Hepatocyte (in vitro differentiated cells): ENCODE measurements around the gene SPATA2L. TPM values are rescaled to one million over a fixed set of nuclear protein-coding genes. Genes with fewer than 3 reads are reported as not detected.
A peak's percentile ranks its signal among the peaks of the same experiment; 100 is the strongest.

Source experiments
- DNase-seq: peaks from one replicate; pipeline ENCODE4 v3.0.0-alpha.2; 2016; ENCODE audit warnings: low spot score
- H2AFZ ChIP-seq: fragments of 200-600 bp; sonication (generic); 2 replicates; pipeline ENCODE4 v1.6.0; 2016; ENCODE audit warnings: antibody characterized with exemption, mild to moderate bottlenecking
- H3K27ac ChIP-seq: fragments of 200-600 bp; sonication (generic); 2 replicates; pipeline ENCODE4 v1.5.1; 2016; ENCODE audit warnings: mild to moderate bottlenecking
- H3K27me3 ChIP-seq: fragments of 200-600 bp; sonication (generic); 2 replicates; pipeline ENCODE4 v1.6.1; 2016
- H3K36me3 ChIP-seq: fragments of 200-600 bp; sonication (generic); replicated peaks from 2 replicates; pipeline ENCODE4 v1.5.1; 2016; ENCODE audit warnings: low read depth; ENCODE audit not compliant: insufficient read depth
- H3K4me1 ChIP-seq: fragments of 200-600 bp; sonication (generic); 2 replicates; pipeline ENCODE4 v1.5.1; 2016; ENCODE audit warnings: mild to moderate bottlenecking, moderate library complexity; ENCODE audit not compliant: insufficient read depth
- H3K4me2 ChIP-seq: fragments of 200-600 bp; sonication (generic); 2 replicates; pipeline ENCODE4 v1.6.0; 2016
- H3K4me3 ChIP-seq: fragments of 200-600 bp; sonication (generic); 2 replicates; pipeline ENCODE4 v1.5.1; 2016; ENCODE audit warnings: mild to moderate bottlenecking
- H3K79me2 ChIP-seq: fragments of 200-600 bp; sonication (generic); 2 replicates; pipeline ENCODE4 v1.6.0; 2017; ENCODE audit warnings: mild to moderate bottlenecking
- H3K9me2 ChIP-seq: fragments of 200-600 bp; sonication (generic); replicated peaks from 2 replicates; pipeline ENCODE4 v1.6.0; 2017; ENCODE audit warnings: mild to moderate bottlenecking; ENCODE audit not compliant: insufficient read depth
- H3K9me3 ChIP-seq: fragments of 200-600 bp; sonication (generic); 2 replicates; pipeline ENCODE4 v1.5.1; 2016; ENCODE audit warnings: low read depth, mild to moderate bottlenecking
- H4K20me1 ChIP-seq: fragments of 200-600 bp; sonication (generic); 2 replicates; pipeline ENCODE4 v1.6.0; 2016; ENCODE audit warnings: mild to moderate bottlenecking; ENCODE audit not compliant: insufficient read depth, poor library complexity, severe bottlenecking
- CTCF ChIP-seq: fragments of 200-600 bp; sonication (generic); IDR thresholded peaks from 2 replicates; pipeline ENCODE4 v1.5.1; 2016; ENCODE audit warnings: antibody characterized with exemption, mild to moderate bottlenecking; ENCODE audit not compliant: poor library complexity
- EZH2 ChIP-seq: fragments of 200-600 bp; sonication (generic); IDR thresholded peaks from 2 replicates; pipeline ENCODE4 v1.6.1; 2016; ENCODE audit warnings: antibody characterized with exemption, mild to moderate bottlenecking, borderline replicate concordance
- EZH2phosphoT487 ChIP-seq: fragments of 200-600 bp; sonication (generic); IDR thresholded peaks from one replicate; pipeline ENCODE4 v1.6.1; 2018; ENCODE audit warnings: antibody characterized with exemption, mild to moderate bottlenecking, low read depth, moderate library complexity; ENCODE audit not compliant: unreplicated experiment, severe bottlenecking
- WGBS: methylation state at CpG from one replicate; pipeline ENCODE4 v1.1.6; 2016; ENCODE audit warnings: low lambda C conversion rate; ENCODE audit errors: missing lambda C conversion rate; 5-methylcytosine and 5-hydroxymethylcytosine counted together
- polyA plus RNA-seq: library from polyadenylated mRNA; unstranded; fragments of >200 nt; fragmentation: Nextera tagmentation; extraction: Ambion mirVana; gene quantifications from 2 replicates; pipeline ENCODE4 v1.2.1, GENCODE V29; 2016
- total RNA-seq: library from RNA; depleted of rRNA; stranded (reverse); fragments of >200 nt; gene quantifications from 2 replicates; pipeline ENCODE4 v1.2.3, GENCODE V29; 2014

SPATA2L gene
- total and polyA plus RNA-seq, 2 experiments from 2014 or later, result 25.0 to 32.9 TPM

DNA sequence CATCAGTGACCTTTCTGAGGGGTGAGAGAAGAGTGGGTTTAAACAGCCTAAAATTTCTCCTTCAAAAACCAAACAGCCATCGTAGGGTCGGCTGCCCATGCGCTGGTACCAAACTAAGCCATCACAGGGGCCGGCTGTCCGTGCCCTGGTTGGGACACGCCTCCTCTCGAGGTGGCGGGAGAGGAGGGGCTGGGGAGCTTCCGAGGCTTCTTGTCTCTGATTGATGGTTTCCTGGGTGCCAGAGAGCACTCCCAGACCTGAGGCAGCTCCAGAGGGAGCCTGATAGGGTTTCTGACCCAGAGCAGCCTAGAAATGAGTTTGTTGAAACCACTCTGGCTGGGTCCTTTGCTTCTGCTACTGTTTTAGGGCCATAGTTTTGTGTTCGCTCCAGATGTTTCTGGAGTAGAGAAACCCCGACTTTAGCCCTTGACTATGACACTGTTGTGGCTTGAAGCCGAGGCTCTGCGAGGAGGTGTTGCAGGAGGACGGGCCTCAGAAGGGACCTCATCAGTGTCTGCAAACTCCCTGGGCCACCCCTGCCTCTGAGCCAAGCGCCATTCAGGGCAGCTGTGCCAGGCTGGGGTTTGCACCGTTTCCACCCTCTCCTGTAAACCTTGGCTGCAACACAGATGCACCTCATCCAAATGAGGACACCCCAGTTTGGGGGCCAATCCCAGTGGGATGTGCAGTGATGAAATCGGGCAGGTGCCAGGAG lies 26.1 kb upstream of the SPATA2L start:
- Histone ChIP-seq H3K79me2 (peaks cover 20% of the 10 kb centered on the region), H3K27ac (no peak overlapping the region), H3K9me3 (no peaks in the 10 kb centered on the region), H3K27me3 (no peaks in the 10 kb centered on the region), H3K4me1 (peaks cover 6% of the 10 kb centered on the region), H4K20me1 (peaks cover 21% of the 10 kb centered on the region), H3K4me2 (no peak overlapping the region), H2AFZ (no peak overlapping the region), H3K36me3 (no peaks in the 10 kb centered on the region), H3K4me3 (no peak overlapping the region), H3K9me2 (no peaks in the 10 kb centered on the region)
- no peak for TF ChIP-seq EZH2phosphoT487
- TF ChIP-seq CTCF, result no peak
- TF ChIP-seq EZH2, result no peak
- 83% methylated on average over 17 of the region's 17 CpGs for WGBS
- DNase-seq, result no peak

GRCh38 chr16:89723279-89724250 lies 22.1 kb upstream of the SPATA2L start:
- Histone ChIP-seq H3K27ac (no peak overlapping the region), H3K9me3 (no peaks in the 10 kb centered on the region), H3K4me1 (peaks cover 22% of the 10 kb centered on the region), H3K36me3 (no peaks in the 10 kb centered on the region), H4K20me1 (peaks cover 28% of the 10 kb centered on the region), H3K4me3 (no peak overlapping the region), H3K9me2 (no peaks in the 10 kb centered on the region), H3K79me2 (peaks cover 29% of the 10 kb centered on the region), H3K4me2 (peak overlapping the region; percentile 95), H2AFZ (no peak overlapping the region), H3K27me3 (no peaks in the 10 kb centered on the region)
- 96% methylated on average over 30 of the region's 30 CpGs for WGBS
- DNase-seq, result no peak
- no peak for TF ChIP-seq EZH2
- no peak for TF ChIP-seq EZH2phosphoT487
- no peak for TF ChIP-seq CTCF

DNA sequence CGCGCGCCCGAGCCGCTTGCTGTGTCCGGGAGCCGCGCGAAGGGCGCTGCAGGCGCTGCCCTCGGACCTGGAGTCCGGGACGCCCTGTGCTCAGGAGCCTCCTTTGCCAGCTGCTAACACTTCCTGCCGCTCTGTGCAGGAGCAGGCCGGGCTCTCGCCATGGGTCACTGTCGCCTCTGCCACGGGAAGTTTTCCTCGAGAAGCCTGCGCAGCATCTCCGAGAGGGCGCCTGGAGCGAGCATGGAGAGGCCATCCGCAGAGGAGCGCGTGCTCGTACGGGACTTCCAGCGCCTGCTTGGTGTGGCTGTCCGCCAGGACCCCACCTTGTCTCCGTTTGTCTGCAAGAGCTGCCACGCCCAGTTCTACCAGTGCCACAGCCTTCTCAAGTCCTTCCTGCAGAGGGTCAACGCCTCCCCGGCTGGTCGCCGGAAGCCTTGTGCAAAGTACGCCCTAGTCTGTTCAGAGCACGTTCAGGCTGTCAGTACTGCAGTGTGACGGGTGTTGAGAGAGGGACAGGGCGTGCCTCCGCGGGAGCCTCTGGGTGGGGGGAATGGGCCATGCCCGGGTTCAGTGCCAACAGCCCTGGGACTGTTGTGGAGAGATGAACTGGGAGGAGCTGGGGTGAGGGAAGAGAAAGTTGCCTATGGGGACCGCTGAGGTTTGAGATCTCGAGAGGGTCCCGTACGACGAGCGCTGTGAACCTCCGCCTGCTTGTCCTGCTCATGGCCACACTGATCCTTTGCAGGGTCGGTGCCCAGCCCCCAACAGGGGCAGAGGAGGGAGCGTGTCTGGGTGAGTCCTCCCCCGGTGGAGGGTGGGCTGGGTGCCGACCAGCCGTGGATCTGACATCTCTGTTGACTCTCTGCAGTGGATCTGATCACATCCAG lies 21.1 kb upstream of the SPATA2L start:
- TF ChIP-seq EZH2phosphoT487, result no peak
- TF ChIP-seq CTCF, result no peak
- Histone ChIP-seq H3K36me3 (no peaks in the 10 kb centered on the region), H3K27me3 (no peaks in the 10 kb centered on the region), H4K20me1 (peaks cover 28% of the 10 kb centered on the region), H3K4me2 (peak overlapping the region; percentile 95), H3K9me3 (no peaks in the 10 kb centered on the region), H3K4me3 (peak overlapping the region; percentile 93), H2AFZ (peak overlapping the region; percentile 4), H3K27ac (peak overlapping the region; percentile 99), H3K4me1 (peaks cover 22% of the 10 kb centered on the region), H3K9me2 (no peaks in the 10 kb centered on the region), H3K79me2 (peaks cover 35% of the 10 kb centered on the region)
- WGBS, result 55% methylated on average over 56 of the region's 56 CpGs
- DNase-seq, result peak; percentile 55
